NCI-H345 (cell line): ENCODE results near the gene ZNF513.
"Not testable (repeated sequence)": the region's sequence is repeated elsewhere in the genome, so short reads cannot be mapped to it uniquely, and the experiment has no call there.

Experiments
- DNase-seq: peaks from one replicate; lab custom pipeline; 2025; lab: John Stamatoyannopoulos, UW

The ZNF513 gene

DNA sequence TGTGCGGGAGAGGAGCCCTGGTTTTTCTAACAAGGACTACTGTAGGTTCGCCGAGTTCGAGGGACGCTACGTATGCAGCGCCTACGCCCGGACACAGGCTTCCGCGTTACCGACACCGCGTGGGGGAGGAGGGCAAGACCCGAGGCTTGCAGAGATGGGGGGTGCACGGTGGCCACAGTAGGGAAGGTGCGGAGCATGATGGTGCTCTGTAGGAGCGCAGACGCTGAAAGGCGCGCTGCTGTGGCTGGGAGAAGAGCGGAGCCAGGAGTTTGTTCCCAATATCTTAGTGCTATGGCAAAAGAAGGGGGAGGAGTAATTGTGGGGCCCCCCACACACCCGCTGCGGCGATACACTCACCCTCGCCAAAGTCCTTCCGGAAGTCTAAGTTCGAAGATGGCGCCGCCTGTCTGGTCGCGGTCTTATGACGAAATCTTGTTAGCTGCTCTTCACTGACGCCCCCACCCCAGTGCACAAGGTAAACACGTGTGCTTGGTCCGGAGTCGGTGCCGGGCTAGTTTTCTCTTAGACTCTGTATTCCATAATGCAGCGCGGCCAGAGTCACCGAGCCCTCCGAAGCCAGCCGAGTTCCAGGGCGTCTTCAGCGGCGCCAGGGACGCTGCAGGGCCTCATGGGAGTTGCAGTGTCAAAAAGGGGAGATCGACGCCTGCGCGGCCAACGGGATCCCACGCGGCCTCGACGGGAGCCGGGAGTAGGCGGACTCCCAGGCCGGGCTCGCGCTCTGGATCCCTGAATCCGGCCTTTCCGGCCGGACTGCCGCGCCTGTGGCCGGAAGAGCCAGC is 24.0 kb downstream of the ZNF513 start, which contains the start of gene GTF3C2:
GTF3C2 (minus strand) TSS at position 383 of the 800 bp plus-strand sequence. CDS start 13,210 bp downstream, outside the sequence.
- DNase-seq: peak; percentile 97

GRCh38 chr2:27356056-27356381 is 24.5 kb downstream of the ZNF513 start:
- peak; percentile 50 for DNase-seq

DNA sequence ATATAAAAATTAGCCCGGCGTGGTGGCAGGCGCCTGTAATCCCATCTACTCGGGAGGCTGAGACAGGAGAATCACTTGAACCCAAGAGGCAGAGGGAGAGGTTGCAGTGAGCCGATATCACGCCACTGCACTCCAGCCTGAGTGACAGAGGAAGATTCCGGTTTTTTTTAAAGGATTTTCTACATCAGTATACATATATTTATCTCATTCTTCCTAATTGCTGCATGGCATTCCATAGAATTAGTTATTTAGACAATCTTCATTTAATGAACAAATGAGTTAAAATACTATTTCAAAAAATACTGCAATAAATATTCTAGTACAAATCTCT is 26.0 kb downstream of the ZNF513 start:
- no peak for DNase-seq

- DNase-seq: no peak
Measured at GRCh38 chr2:27353762-27354596, 26.6 kb downstream of the ZNF513 start.

GRCh38 chr2:27353386-27353761 is 27.2 kb downstream of the ZNF513 start:
- not testable (repeated sequence) for DNase-seq

- no peak for DNase-seq
Measured at GRCh38 chr2:27351802-27352598, 28.5 kb downstream of the ZNF513 start.

GRCh38 chr2:27350106-27350693 is 30.3 kb downstream of the ZNF513 start:
- no peak for DNase-seq

GRCh38 chr2:27347641-27348040 is 32.9 kb downstream of the ZNF513 start:
- DNase-seq: no peak

GRCh38 chr2:27336173-27336572 is 44.4 kb downstream of the ZNF513 start:
- DNase-seq: no peak

GRCh38 chr2:27335311-27335710 is 45.2 kb downstream of the ZNF513 start:
- no peak for DNase-seq
